NOMO-1 treated with DMSO at 0.1 percent for 48 hours (cell line): ENCODE results near the gene RACGAP1.

Source experiments
- DNase-seq: peaks from one replicate; lab custom pipeline; 2025; ENCODE audit not compliant: unreplicated experiment; lab: John Stamatoyannopoulos, UW

Gene RACGAP1

GRCh38 chr12:50056639-50056976 is 31.3 kb upstream of the RACGAP1 start:
- no peak for DNase-seq

GRCh38 chr12:50055831-50056638 is 30.7 kb upstream of the RACGAP1 start:
- peak; percentile 36 for DNase-seq

- peak; percentile 44 for DNase-seq
Observed at GRCh38 chr12:50053583-50053982, 28.3 kb upstream of the RACGAP1 start.

- no peak for DNase-seq
Observed at GRCh38 chr12:50052964-50053363, 27.7 kb upstream of the RACGAP1 start.

- DNase-seq = no peak
Observed at GRCh38 chr12:50052544-50052943, 27.2 kb upstream of the RACGAP1 start.

- no peak for DNase-seq
Observed at GRCh38 chr12:50051101-50051806, 26.0 kb upstream of the RACGAP1 start.

- DNase-seq = peak; percentile 76
Observed at GRCh38 chr12:50050410-50051098, 25.3 kb upstream of the RACGAP1 start.

GRCh38 chr12:50050119-50050385 is 24.8 kb upstream of the RACGAP1 start:
- no peak for DNase-seq

- DNase-seq = no peak
Observed at GRCh38 chr12:50049254-50050118, 24.2 kb upstream of the RACGAP1 start.

- no peak for DNase-seq
Observed at GRCh38 chr12:50047693-50048250, 22.5 kb upstream of the RACGAP1 start.

- no peak for DNase-seq
Observed at GRCh38 chr12:50043854-50044253, 18.6 kb upstream of the RACGAP1 start.

- no peak for DNase-seq
Observed at GRCh38 chr12:50043308-50043707, 18.0 kb upstream of the RACGAP1 start.

GRCh38 chr12:50042693-50043092 is 17.4 kb upstream of the RACGAP1 start:
- DNase-seq = no peak

GRCh38 chr12:50041962-50042361 is 16.7 kb upstream of the RACGAP1 start:
- no peak for DNase-seq

- DNase-seq = no peak
Observed at GRCh38 chr12:50041062-50041860, 16.0 kb upstream of the RACGAP1 start.

- no peak for DNase-seq
Observed at GRCh38 chr12:50040657-50041056, 15.4 kb upstream of the RACGAP1 start.

- DNase-seq = peak; percentile 66
Observed at GRCh38 chr12:50039151-50039835, 14.0 kb upstream of the RACGAP1 start.

- DNase-seq = peak; percentile 71
Observed at GRCh38 chr12:50038336-50038735, 13.0 kb upstream of the RACGAP1 start.

- DNase-seq = peak; percentile 70
Observed at GRCh38 chr12:50032854-50033581, 7.7 kb upstream of the RACGAP1 start.
